ENCODE data around the gene ADD2.

- no peak for TF ChIP-seq CTCF (IDR thresholded peaks at IDR 0.05)
- TF ChIP-seq POLR2A (IDR thresholded peaks at IDR 0.05): no peak
Measured at GRCh38 chr2:70616168-70616694, 151.8 kb downstream of the ADD2 start.
